Mucosa of stomach (tissue), 1 donor: ENCODE data around the gene MSANTD7.

Experiments used
- H3K27me3 ChIP-seq: one replicate; pipeline ENCODE4 v1.7.0; 2013; ENCODE audit warnings: mild to moderate bottlenecking, low read length; ENCODE audit not compliant: control insufficient read depth, insufficient read depth
- H3K36me3 ChIP-seq: one replicate; pipeline ENCODE4 v1.7.0; 2013; ENCODE audit warnings: low read length; ENCODE audit not compliant: control insufficient read depth, insufficient read depth
- H3K4me1 ChIP-seq: one replicate; pipeline ENCODE4 v1.7.0; 2013; ENCODE audit warnings: mild to moderate bottlenecking, low read length; ENCODE audit not compliant: control insufficient read depth, insufficient read depth
- H3K4me3 ChIP-seq: one replicate; pipeline ENCODE4 v1.7.0; 2013; ENCODE audit warnings: low read length
- H3K9ac ChIP-seq: one replicate; pipeline ENCODE4 v1.7.0; 2013; ENCODE audit warnings: mild to moderate bottlenecking, low read length, moderate library complexity
- H3K9me3 ChIP-seq: one replicate; pipeline ENCODE4 v1.7.0; 2013; ENCODE audit warnings: mild to moderate bottlenecking, low read length, moderate library complexity; ENCODE audit not compliant: control insufficient read depth
- donor health status: Pancreatic carcinoma.

Gene MSANTD7

DNA sequence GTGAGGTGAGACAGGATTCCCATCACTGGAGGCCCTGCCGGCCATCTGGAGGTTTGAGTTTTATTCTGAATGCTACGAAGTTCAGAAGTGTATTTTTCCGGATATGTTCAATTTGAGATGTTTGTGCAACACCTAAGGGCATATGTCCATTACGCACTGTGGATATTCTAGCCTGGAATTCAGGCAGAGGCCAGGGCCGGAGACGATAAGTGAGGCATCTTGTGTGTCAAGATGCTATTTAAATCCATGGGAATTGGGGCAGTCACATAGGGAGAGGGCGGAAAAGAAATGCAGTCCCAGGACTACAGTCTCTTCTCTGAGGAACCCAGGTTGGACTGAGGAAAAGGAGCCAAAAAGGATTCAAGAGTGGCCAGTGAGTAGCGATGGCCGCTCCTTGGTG lies 38.7 kb downstream of the MSANTD7 start:
- H3K4me1 ChIP-seq = peaks cover 8% of the 10 kb centered on the region
- no peaks in the 10 kb centered on the region for H3K9me3 ChIP-seq
- H3K27me3 ChIP-seq = no peaks in the 10 kb centered on the region
- no peak overlapping the region for H3K4me3 ChIP-seq
- H3K36me3 ChIP-seq = no peaks in the 10 kb centered on the region
- H3K9ac ChIP-seq = no peak overlapping the region

DNA sequence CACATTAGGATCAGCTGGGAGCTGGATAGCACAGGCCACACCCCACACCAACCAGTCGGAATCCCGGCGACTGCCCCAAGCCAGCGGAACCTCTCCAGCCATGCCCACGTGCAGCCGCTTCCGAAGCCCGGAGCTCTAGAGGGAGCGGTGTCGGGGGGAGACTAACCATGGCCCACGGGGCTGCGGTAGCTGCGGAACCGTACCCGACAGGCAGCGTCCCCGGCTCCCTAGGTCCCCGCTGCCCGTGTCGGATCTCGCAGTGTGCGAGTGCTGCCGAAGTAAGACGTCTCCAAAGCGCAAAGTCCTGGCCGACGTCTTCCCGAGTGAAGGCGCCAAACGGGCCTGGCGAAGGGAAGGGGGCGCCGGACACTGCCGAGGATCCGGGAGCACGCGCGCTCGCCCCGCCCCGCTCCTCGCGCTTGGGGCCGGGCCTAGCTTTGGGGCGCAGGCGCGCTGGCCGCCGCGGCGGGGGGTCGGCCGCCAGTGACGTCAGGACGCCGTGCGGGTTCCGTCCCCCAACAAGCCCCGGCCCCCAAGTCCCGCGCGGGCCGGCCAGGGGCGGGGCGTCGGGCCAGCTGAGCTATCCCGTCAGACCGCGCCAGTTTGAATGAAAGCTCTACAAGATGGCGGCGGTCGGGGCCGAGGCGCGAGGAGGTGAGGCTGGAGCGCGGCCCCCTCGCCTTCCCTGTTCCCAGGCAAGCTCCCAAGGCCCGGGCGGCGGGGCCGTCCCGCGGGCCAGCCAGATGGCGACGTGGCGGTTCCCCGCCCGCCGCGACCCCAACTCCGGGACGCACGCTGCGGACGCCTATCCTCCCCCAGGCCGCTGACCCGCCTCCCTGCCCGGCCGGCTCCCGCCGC lies 40.4 kb downstream of the MSANTD7 start, which contains the start of gene SUV39H2:
SUV39H2 (plus strand) TSS at position 601 of the 858 bp plus-strand sequence; CDS start at position 624, 23 bp downstream.
- peaks cover 8% of the 10 kb centered on the region for H3K4me1 ChIP-seq
- no peaks in the 10 kb centered on the region for H3K36me3 ChIP-seq
- peak within 1 kb of the TSS; percentile 48 for H3K4me3 ChIP-seq
- peak within 1 kb of the TSS; percentile 79 for H3K9ac ChIP-seq
- H3K27me3 ChIP-seq = no peaks in the 10 kb centered on the region
- H3K9me3 ChIP-seq = no peaks in the 10 kb centered on the region

DNA sequence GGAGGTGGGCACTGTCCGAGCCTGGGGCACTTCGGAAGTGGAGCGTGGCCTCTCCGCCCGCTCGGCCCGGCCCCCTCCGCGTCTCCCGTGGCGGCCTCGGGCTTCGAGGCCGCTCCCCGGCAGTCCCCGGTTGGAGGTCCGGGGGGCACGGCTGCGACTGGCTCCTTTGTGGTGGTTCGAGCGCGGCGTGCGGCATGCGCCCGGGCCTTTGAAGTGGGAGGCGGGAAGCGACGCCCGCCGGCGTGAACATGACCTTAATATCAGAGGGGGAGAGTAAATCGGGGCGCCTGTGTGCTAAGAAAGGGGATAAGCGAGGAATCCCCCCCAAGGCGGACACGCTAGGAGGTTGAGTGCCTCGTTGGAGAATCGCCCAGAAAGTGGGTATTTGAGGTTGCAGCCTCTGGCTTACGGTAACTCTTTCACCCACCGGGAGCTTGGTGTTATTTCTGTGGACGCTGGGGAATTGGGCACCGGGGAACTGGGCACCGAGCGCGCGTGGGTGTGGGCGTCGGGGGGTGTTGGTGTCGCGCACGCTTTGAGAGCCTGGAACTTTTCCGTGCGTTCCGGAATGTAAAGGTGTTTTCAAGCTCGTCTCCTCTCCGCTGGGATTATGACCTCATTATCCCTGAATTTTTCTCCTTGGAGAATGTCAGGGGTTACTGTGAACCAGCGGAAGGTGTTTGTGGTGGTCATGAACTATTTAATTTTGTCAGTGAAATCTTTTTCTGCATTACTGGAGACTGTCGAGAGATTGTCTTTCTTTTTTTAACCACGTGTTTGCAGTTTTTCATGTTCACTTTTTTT lies 41.2 kb downstream of the MSANTD7 start:
- no peaks in the 10 kb centered on the region for H3K9me3 ChIP-seq
- H3K27me3 ChIP-seq = no peaks in the 10 kb centered on the region
- no peaks in the 10 kb centered on the region for H3K36me3 ChIP-seq
- peak overlapping the region; percentile 66 for H3K9ac ChIP-seq
- H3K4me1 ChIP-seq = peaks cover 8% of the 10 kb centered on the region
- H3K4me3 ChIP-seq = peak overlapping the region; percentile 42

DNA sequence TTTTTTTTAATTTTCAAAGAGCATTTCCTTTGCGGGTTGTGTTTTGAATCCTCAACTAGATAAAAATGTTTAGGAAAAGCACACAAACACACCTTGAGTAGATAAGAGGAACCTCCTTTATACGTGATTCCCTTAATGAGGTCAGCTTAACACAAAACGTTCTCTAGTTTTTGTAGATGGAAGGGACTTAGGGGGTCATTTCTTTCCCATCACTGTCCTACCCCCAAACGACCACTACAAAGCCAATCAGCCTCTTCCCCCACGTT lies 41.8 kb downstream of the MSANTD7 start:
- Histone ChIP-seq H3K9me3 (no peaks in the 10 kb centered on the region), H3K9ac (peak overlapping the region; percentile 66), H3K4me3 (peak overlapping the region; percentile 42), H3K27me3 (no peaks in the 10 kb centered on the region), H3K4me1 (peaks cover 8% of the 10 kb centered on the region), H3K36me3 (no peaks in the 10 kb centered on the region)

DNA sequence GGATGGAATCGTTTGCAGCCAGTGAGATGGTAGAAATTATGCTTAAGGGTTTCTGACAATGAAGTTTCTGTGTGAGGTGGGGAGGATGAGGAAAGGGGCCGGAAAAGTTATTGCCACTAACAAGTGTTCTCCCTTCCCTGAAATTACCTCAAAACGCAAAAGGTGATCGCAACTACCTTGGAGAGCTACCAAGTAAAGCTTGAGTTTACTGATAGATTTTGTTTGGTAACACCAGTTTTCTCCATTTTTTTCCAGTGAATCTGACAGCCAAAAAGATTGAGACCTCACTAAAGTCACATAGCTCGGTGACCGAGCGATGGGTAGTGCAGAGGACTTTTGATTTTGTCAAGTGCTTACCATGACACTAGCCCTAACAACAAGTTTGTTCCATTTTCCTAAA lies 42.1 kb downstream of the MSANTD7 start:
- Histone ChIP-seq H3K9me3 (no peaks in the 10 kb centered on the region), H3K36me3 (no peaks in the 10 kb centered on the region), H3K27me3 (no peaks in the 10 kb centered on the region), H3K9ac (peak overlapping the region; percentile 66), H3K4me1 (peaks cover 8% of the 10 kb centered on the region), H3K4me3 (no peak overlapping the region)

DNA sequence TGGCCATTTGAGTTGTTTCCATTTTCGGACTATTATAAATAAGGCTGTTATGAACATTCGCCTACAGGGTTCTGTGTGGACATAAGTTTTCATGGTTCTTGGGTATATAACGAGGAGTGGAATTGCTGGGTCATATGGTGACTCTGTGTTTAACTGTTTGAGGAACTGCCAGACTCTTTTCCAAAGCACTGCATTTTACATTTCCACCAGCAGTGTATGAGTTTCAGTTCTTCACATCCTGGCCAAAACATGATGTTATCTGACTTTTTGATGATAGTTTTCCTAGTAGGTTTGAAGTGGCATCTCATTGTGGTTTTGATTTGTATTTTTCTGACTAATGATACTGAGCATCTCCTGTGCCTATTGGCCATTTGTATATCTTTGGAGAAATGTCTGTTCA lies 46.0 kb downstream of the MSANTD7 start:
- H3K9ac ChIP-seq = no peak overlapping the region

More for the DNA sequence above, 46.0 kb downstream of the MSANTD7 start:
- no peaks in the 10 kb centered on the region for H3K36me3 ChIP-seq
- H3K4me3 ChIP-seq = no peak overlapping the region
- H3K9me3 ChIP-seq = no peaks in the 10 kb centered on the region
- peaks cover 8% of the 10 kb centered on the region for H3K4me1 ChIP-seq
- H3K27me3 ChIP-seq = no peaks in the 10 kb centered on the region
